ENCODE measurements around the gene SFR1. TPM values are rescaled to one million over a fixed set of nuclear protein-coding genes. Genes with fewer than 3 reads are reported as not detected.
"Not testable (repeated sequence)": the region's sequence is repeated elsewhere in the genome, so short reads cannot be mapped to it uniquely, and the experiment has no call there.

The SFR1 gene
- total RNA-seq, 1 donor, result 8.2 TPM

DNA sequence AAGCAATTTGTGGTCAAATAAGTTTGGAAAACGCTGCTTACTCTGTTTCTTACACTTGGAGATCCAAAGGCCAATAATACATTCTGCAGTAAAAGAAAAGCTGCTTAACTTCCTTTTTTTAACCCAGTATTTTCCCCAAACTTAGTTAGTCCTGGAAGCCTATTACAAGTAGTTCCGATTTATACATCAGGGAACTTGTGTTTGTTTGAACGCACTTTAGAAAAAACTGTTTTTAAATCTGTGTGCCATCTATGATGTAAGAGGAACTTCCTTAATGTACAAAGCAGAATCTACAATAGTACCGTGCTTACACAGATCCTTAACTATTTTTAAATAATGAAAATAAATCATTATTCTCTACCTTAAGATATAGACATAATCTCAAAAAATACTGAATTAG, 23.0 kb downstream of the SFR1 start:
- TF ChIP-seq, protein P1, sequence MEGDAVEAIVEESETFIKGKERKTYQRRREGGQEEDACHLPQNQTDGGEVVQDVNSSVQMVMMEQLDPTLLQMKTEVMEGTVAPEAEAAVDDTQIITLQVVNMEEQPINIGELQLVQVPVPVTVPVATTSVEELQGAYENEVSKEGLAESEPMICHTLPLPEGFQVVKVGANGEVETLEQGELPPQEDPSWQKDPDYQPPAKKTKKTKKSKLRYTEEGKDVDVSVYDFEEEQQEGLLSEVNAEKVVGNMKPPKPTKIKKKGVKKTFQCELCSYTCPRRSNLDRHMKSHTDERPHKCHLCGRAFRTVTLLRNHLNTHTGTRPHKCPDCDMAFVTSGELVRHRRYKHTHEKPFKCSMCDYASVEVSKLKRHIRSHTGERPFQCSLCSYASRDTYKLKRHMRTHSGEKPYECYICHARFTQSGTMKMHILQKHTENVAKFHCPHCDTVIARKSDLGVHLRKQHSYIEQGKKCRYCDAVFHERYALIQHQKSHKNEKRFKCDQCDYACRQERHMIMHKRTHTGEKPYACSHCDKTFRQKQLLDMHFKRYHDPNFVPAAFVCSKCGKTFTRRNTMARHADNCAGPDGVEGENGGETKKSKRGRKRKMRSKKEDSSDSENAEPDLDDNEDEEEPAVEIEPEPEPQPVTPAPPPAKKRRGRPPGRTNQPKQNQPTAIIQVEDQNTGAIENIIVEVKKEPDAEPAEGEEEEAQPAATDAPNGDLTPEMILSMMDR (IDR thresholded peaks at IDR 0.05; ENCODE audit: insufficient read depth, low read depth, low read length), result no peak
- no peak overlapping the region for H3K4me3 ChIP-seq (ENCODE audit: low read depth, low read length)
- no peak for DNase-seq (ENCODE audit: low read depth)

DNA sequence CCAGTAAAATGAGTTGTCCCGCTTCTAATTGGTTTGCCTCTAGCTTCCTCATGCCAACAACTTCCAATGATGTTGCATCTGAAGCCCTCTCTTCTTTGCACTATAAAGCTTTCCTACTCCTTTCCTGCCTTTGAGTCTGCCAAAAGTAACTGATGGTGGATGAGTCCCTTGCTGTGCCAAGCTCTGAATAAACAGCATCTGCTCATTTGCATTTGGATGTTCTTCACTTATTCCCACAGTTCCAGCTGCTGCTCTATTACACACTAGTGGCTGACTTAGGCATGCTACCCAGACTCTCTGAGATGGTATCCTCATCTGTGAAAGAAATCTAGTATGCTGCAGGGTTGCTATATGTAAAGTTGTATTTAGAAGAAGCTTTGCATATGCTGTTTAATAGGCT, 24.9 kb downstream of the SFR1 start:
- no peak for DNase-seq (ENCODE audit: low read depth)
- TF ChIP-seq, protein P1 (IDR thresholded peaks at IDR 0.05; ENCODE audit: insufficient read depth, low read depth, low read length), result no peak
- no peak overlapping the region for H3K4me3 ChIP-seq (ENCODE audit: low read depth, low read length)

DNA sequence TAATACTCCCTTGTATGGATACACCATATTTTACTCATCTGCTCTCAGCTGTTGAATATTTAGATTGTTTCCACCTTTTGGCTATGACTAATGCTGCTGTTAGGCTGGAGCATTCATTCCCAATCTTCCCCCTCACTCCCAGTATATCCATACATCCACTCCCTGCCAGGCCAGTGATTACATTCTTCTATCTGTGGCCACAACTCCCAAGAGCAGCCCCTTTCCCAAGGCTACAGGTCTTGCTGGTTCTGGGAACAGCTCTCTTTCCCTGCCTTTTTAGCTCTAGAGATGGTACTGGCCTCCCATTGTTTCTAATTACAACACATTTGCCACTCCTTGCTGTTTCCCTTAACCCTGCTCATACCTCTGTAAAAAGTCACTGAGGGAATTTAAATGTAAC, 28.2 kb downstream of the SFR1 start:
- TF ChIP-seq, protein P1 (IDR thresholded peaks at IDR 0.05; ENCODE audit: insufficient read depth, low read depth, low read length), result no peak
- no peak for DNase-seq (ENCODE audit: low read depth)
- H3K4me3 ChIP-seq (ENCODE audit: low read depth, low read length), result no peak overlapping the region

DNA sequence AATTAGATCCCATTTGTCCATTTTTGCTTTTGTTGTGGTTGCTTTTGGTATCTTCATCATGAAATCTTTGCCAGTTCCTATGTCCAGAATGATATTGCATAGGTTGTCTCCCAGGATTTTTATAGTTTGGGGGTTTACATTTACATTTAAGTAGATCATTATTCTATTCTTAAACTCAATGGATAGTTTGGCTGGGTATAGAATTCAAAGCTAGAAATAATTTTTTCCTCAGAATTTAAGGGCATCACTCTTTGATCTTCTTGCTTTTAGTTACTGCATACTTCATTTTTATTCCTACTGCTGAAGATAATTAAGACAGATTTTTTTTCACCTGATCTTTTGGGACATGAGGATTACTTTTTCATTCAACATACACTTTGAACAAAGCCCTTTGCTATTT, 29.8 kb downstream of the SFR1 start:
- TF ChIP-seq, protein P1 (IDR thresholded peaks at IDR 0.05; ENCODE audit: insufficient read depth, low read depth, low read length), result no peak
- H3K4me3 ChIP-seq (ENCODE audit: low read depth, low read length), result no peak overlapping the region

DNA sequence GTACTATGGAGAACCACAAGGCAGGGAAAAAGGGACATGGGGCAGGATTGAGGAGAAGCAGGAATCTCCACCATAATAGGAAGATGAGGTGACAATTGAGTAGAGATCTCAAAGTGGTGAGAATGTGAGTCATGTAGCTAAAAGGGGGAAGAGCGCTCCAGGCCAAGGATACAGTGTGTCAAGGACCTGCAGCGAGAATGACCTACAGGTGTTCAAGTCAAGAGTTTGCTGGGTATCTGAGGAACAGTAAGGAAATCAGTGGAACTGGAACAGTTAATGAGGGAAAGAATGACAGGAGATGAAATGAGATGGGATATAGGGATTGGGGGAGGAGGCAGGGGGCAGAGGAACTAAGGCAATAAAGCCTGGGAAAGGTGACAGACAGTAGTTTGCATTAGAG, 33.6 kb downstream of the SFR1 start:
- TF ChIP-seq, protein P1 (IDR thresholded peaks at IDR 0.05; ENCODE audit: insufficient read depth, low read depth, low read length), result no peak
- H3K4me3 ChIP-seq (ENCODE audit: low read depth, low read length), result no peak overlapping the region
- DNase-seq (ENCODE audit: low read depth), result no peak

More for the DNA sequence above, 29.8 kb downstream of the SFR1 start:
- no peak for DNase-seq (ENCODE audit: low read depth)

DNA sequence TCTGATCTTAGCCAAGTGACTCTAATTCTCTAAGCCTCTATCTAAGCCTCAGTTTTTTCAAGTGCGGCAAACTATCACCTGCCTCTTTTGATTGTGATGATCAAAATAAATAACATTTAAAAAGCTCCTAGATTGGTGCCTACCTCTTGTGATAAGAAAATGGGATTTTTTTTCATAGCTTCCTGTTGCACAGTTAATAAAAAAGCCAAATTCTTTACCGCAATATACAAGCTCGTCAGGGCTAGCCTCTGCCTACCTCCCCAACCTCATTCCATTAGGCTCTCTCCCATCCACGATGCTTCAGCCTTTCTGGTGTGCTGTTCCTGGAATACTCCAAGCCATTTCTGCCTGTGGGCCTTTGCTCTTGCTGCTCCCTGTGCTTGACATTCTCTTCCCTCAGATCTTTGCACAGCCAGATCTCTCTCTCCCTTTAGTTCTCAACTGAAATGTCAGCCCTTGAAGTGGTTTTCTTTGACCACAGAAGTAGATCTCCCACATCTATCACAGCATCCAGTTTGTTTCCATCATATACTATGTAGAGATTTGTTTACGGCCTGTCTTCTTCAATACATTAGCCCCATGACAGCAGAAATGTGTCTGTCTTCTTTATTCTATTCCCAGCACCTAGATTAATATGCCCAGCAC, 48.8 kb downstream of the SFR1 start:
- TF ChIP-seq, protein P1 (IDR thresholded peaks at IDR 0.05; ENCODE audit: insufficient read depth, low read depth, low read length), result no peak
- H3K4me3 ChIP-seq (ENCODE audit: low read depth, low read length), result no peak overlapping the region
- no peak for DNase-seq (ENCODE audit: low read depth)

DNA sequence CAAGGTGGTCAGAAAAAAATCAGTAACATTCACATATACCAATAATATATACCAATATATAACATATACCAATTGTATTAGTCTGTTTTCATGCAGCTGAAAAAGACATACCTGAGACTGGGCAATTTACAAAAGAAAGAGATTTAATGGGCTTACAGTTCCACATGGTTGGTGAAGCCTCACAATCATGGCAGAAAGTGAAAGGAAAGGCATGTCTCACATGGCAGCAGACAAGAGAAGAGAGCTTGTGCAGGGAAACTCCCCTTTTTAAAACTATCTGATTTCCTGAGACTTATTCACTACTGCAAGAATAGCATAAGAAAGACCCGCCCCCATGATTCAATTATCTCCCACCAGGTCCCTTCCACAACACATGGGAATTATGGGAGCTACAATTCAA, 52.2 kb downstream of the SFR1 start:
- not testable (repeated sequence) for DNase-seq (ENCODE audit: low read depth); H3K4me3 ChIP-seq (ENCODE audit: low read depth, low read length)

Other genes with a start within 250 kb of the SFR1 start
- 23.3 and 29.3 TPM in 2 replicates for gene STN1, start 204.0 kb upstream of the SFR1 start, total RNA-seq
- 48.8 and 52.2 TPM in 2 replicates for gene SLK, start 155.0 kb upstream of the SFR1 start, total RNA-seq
- not detected in 2 replicates for gene COL17A1, start 36.3 kb upstream of the SFR1 start, total RNA-seq
- gene CFAP43, start 110.2 kb downstream of the SFR1 start, total RNA-seq, result under 0.01 TPM in 1 of 2 replicates, not detected in the other
- gene GSTO1, start 132.7 kb downstream of the SFR1 start, total RNA-seq, result 156 and 175 TPM in 2 replicates
- gene GSTO2, start 147.0 kb downstream of the SFR1 start, total RNA-seq, result 1.9 and 2.2 TPM in 2 replicates
- gene ITPRIP, start 216.3 kb downstream of the SFR1 start, total RNA-seq, result 9.9 and 10.3 TPM in 2 replicates
- gene CFAP58, start 231.7 kb downstream of the SFR1 start, total RNA-seq, result 0.43 and 0.64 TPM in 2 replicates

Data from fibroblast of villous mesenchyme (primary cell).